SJCRH30 (cell line): ENCODE results near the gene LTBP4. TPM values are rescaled to one million over a fixed set of nuclear protein-coding genes. Genes with fewer than 3 reads are reported as not detected.
A peak's percentile ranks its signal among the peaks of the same experiment; 100 is the strongest.
"Not testable (repeated sequence)": the region's sequence is repeated elsewhere in the genome, so short reads cannot be mapped to it uniquely, and the experiment has no call there.

Source experiments
- DNase-seq, 2 experiments: peaks; one replicate each; pipeline ENCODE4 v3.0.0-alpha.2; 2015 to 2020
- H3K27ac ChIP-seq: fragments of 250-450 bp; sonication (Bioruptor Pico); 2 replicates; pipeline ENCODE4 v1.5.1; 2020; ENCODE audit warnings: mild to moderate bottlenecking, moderate library complexity
- H3K27me3 ChIP-seq: fragments of 250-450 bp; sonication (Bioruptor Pico); 2 replicates; pipeline ENCODE4 v1.5.1; 2020; ENCODE audit warnings: mild to moderate bottlenecking, moderate library complexity
- H3K36me3 ChIP-seq: fragments of 250-450 bp; sonication (Bioruptor Pico); 2 replicates; pipeline ENCODE4 v1.5.1; 2020; ENCODE audit warnings: mild to moderate bottlenecking, moderate library complexity
- H3K4me1 ChIP-seq: fragments of 250-450 bp; sonication (Bioruptor Pico); 2 replicates; pipeline ENCODE4 v1.5.1; 2020; ENCODE audit warnings: mild to moderate bottlenecking, moderate library complexity
- H3K4me3 ChIP-seq: fragments of 250-450 bp; sonication (Bioruptor Pico); 2 replicates; pipeline ENCODE4 v1.5.1; 2020; ENCODE audit warnings: mild to moderate bottlenecking, moderate library complexity
- H3K9me3 ChIP-seq: fragments of 250-450 bp; sonication (Bioruptor Pico); replicated peaks from 2 replicates; pipeline ENCODE4 v1.5.1; 2020; ENCODE audit warnings: mild to moderate bottlenecking, moderate library complexity
- total RNA-seq: library from RNA; depleted of rRNA; stranded (reverse); fragments of >200 nt; shearing (Covaris generic); gene quantifications from 2 replicates; pipeline ENCODE4 v1.2.3, GENCODE V29; 2014

Gene LTBP4
- total RNA-seq, 1 experiment from 2014 or later, result 5.6 TPM

- no peaks in the 10 kb centered on the region for H3K9me3 ChIP-seq
- no peak for DNase-seq
- no peaks in the 10 kb centered on the region for H3K27me3 ChIP-seq
- H3K4me1 ChIP-seq, result no peaks in the 10 kb centered on the region
- peaks cover 6% of the 10 kb centered on the region for H3K36me3 ChIP-seq
- H3K4me3 ChIP-seq, result no peak overlapping the region
- no peak overlapping the region for H3K27ac ChIP-seq
Measured at GRCh38 chr19:40585241-40585981, 15.8 kb upstream of the LTBP4 start.

- Histone ChIP-seq H3K27ac (no peak overlapping the region), H3K36me3 (peaks cover 6% of the 10 kb centered on the region), H3K9me3 (no peaks in the 10 kb centered on the region), H3K4me3 (no peak overlapping the region), H3K4me1 (no peaks in the 10 kb centered on the region), H3K27me3 (no peaks in the 10 kb centered on the region)
- no peak for DNase-seq
Measured at GRCh38 chr19:40585982-40586422, 15.2 kb upstream of the LTBP4 start.

- no peak overlapping the region for H3K27ac ChIP-seq
- peaks cover 6% of the 10 kb centered on the region for H3K36me3 ChIP-seq
- H3K27me3 ChIP-seq, result no peaks in the 10 kb centered on the region
- no peaks in the 10 kb centered on the region for H3K9me3 ChIP-seq
- no peaks in the 10 kb centered on the region for H3K4me1 ChIP-seq
- no peak overlapping the region for H3K4me3 ChIP-seq
- DNase-seq, result no peak
Measured at GRCh38 chr19:40586611-40587010, 14.6 kb upstream of the LTBP4 start.

GRCh38 chr19:40588110-40588854, 12.9 kb upstream of the LTBP4 start:
- DNase-seq, result no peak
- Histone ChIP-seq H3K36me3 (peaks cover 6% of the 10 kb centered on the region; the same call in 1 of the 2 replicates), H3K27ac (no peak overlapping the region), H3K27me3 (no peaks in the 10 kb centered on the region), H3K4me3 (no peak overlapping the region), H3K9me3 (no peaks in the 10 kb centered on the region), H3K4me1 (no peaks in the 10 kb centered on the region)

- Histone ChIP-seq H3K4me3 (no peak overlapping the region), H3K36me3 (peaks cover 6% of the 10 kb centered on the region; the same call in 1 of the 2 replicates), H3K4me1 (no peaks in the 10 kb centered on the region), H3K27me3 (no peaks in the 10 kb centered on the region), H3K9me3 (no peaks in the 10 kb centered on the region), H3K27ac (no peak overlapping the region)
- DNase-seq, result no peak
Measured at GRCh38 chr19:40588926-40589569, 12.1 kb upstream of the LTBP4 start.

GRCh38 chr19:40589591-40590429, 11.4 kb upstream of the LTBP4 start:
- peaks cover 6% of the 10 kb centered on the region; the same call in 1 of the 2 replicates for H3K36me3 ChIP-seq
- no peak for DNase-seq
- 0 out of 2 replicates have a peak, but pooled peaks cover 3% of the 10 kb centered on the region for H3K4me1 ChIP-seq
- H3K4me3 ChIP-seq, result no peak overlapping the region
- no peaks in the 10 kb centered on the region for H3K9me3 ChIP-seq
- H3K27me3 ChIP-seq, result no peaks in the 10 kb centered on the region
- no peak overlapping the region for H3K27ac ChIP-seq

GRCh38 chr19:40590464-40591265, 10.5 kb upstream of the LTBP4 start:
- Histone ChIP-seq H3K4me3 (no peak overlapping the region), H3K27me3 (no peaks in the 10 kb centered on the region), H3K9me3 (no peaks in the 10 kb centered on the region), H3K27ac (no peak overlapping the region), H3K4me1 (peaks cover 3% of the 10 kb centered on the region; the same call in 1 of the 2 replicates), H3K36me3 (peaks cover 6% of the 10 kb centered on the region; the same call in 1 of the 2 replicates)
- DNase-seq, result no peak

- not testable (repeated sequence) for DNase-seq, H3K27me3 ChIP-seq, H3K4me3 ChIP-seq, H3K36me3 ChIP-seq, H3K4me1 ChIP-seq, H3K9me3 ChIP-seq, H3K27ac ChIP-seq
Measured at GRCh38 chr19:40591724-40592123, 9.4 kb upstream of the LTBP4 start.

- Histone ChIP-seq H3K36me3 (peaks cover 4% of the 10 kb centered on the region; the same call in 1 of the 2 replicates), H3K27ac (no peak overlapping the region), H3K4me1 (peaks cover 3% of the 10 kb centered on the region; the same call in 1 of the 2 replicates), H3K4me3 (no peak overlapping the region), H3K27me3 (no peaks in the 10 kb centered on the region), H3K9me3 (no peaks in the 10 kb centered on the region)
- peak in 1 of 2 experiments; percentile 77 for DNase-seq
Measured at GRCh38 chr19:40592170-40592569, 9.0 kb upstream of the LTBP4 start.

GRCh38 chr19:40594255-40594654, 6.9 kb upstream of the LTBP4 start:
- Histone ChIP-seq H3K36me3 (no peaks in the 10 kb centered on the region), H3K27me3 (no peaks in the 10 kb centered on the region), H3K4me1 (peaks cover 6% of the 10 kb centered on the region), H3K27ac (no peak overlapping the region), H3K9me3 (no peaks in the 10 kb centered on the region), H3K4me3 (no peak overlapping the region)
- peak in 1 of 2 experiments; percentile 40 for DNase-seq

GRCh38 chr19:40594657-40595091, 6.5 kb upstream of the LTBP4 start:
- Histone ChIP-seq H3K9me3 (no peaks in the 10 kb centered on the region), H3K36me3 (no peaks in the 10 kb centered on the region), H3K4me3 (peak overlapping the region; percentile 29), H3K4me1 (peaks cover 7% of the 10 kb centered on the region), H3K27ac (no peak overlapping the region), H3K27me3 (no peaks in the 10 kb centered on the region)
- peak; percentile 60 to 73 for DNase-seq

- Histone ChIP-seq H3K27ac (no peak overlapping the region), H3K9me3 (no peaks in the 10 kb centered on the region), H3K27me3 (no peaks in the 10 kb centered on the region; the same call in 1 of the 2 replicates), H3K4me3 (no peak overlapping the region), H3K4me1 (peaks cover 17% of the 10 kb centered on the region), H3K36me3 (no peaks in the 10 kb centered on the region)
- no peak for DNase-seq
Measured at GRCh38 chr19:40596608-40597328, 4.4 kb upstream of the LTBP4 start.

GRCh38 chr19:40597329-40597838, 3.8 kb upstream of the LTBP4 start:
- no peak for DNase-seq
- H3K9me3 ChIP-seq, result no peaks in the 10 kb centered on the region
- no peaks in the 10 kb centered on the region; the same call in 1 of the 2 replicates for H3K27me3 ChIP-seq
- H3K27ac ChIP-seq, result peak overlapping the region; percentile 92
- H3K36me3 ChIP-seq, result no peaks in the 10 kb centered on the region
- peak overlapping the region; percentile 63 for H3K4me3 ChIP-seq
- peaks cover 20% of the 10 kb centered on the region for H3K4me1 ChIP-seq
